Subcutaneous adipose tissue (tissue), 4 donors: ENCODE results near the gene RIBC1. TPM values are rescaled to one million over a fixed set of nuclear protein-coding genes. Genes with fewer than 3 reads are reported as not detected.

ENCODE experiments used
- CTCF ChIP-seq: fragments of 450-650 bp; IDR thresholded peaks from one replicate; pipeline ENCODE4 v1.5.1; 2016; ENCODE audit warnings: low read depth, mild to moderate bottlenecking, control low read depth, antibody characterized with exemption, moderate library complexity
- small RNA-seq: library from RNA; depleted of rRNA; stranded (forward); fragments of <200 nt; gene quantifications from one replicate; pipeline ENCODE3, GENCODE V24; 2016
- total RNA-seq, 4 donors: library from RNA; depleted of rRNA; stranded (reverse); fragments of >200 nt; gene quantifications; one replicate each; pipeline ENCODE4 v1.1.0, GENCODE V29; 2016

The RIBC1 gene
- total RNA-seq, 4 donors from 2014 or later, result 0.51 TPM; not detected in 3

GRCh38 chrX:53476371-53476770 is 53.7 kb downstream of the RIBC1 start:
- no peak for TF ChIP-seq CTCF

- TF ChIP-seq CTCF, result no peak
Observed at GRCh38 chrX:53479301-53479700, 56.6 kb downstream of the RIBC1 start.

Small RNA genes within 50 kb of the gene (small RNA-seq; reads per million reads assigned to genes)
- not detected for gene MIR6857
- gene VTRNA3-1P, result not detected

Other genes starting within 250 kb of the RIBC1 start
- 10 to 100 TPM; 43.7 to 71.6 (median 48.8) TPM for gene KDM5C, start 197.7 kb upstream of the RIBC1 start, total RNA-seq
- gene IQSEC2, start 141.3 kb upstream of the RIBC1 start, total RNA-seq, result 10 to 100 TPM; 13.0 to 24.5 (median 19.2) TPM
- gene SMC1A, start 219 bp upstream of the RIBC1 start, total RNA-seq, result 10 to 100 TPM; 21.6 to 43.3 (median 33.3) TPM
- 10 to 100 TPM; 39.4 to 98.9 (median 54.8) TPM for gene HSD17B10, start 11.5 kb downstream of the RIBC1 start, total RNA-seq